PC-9 (cell line): ENCODE measurements around the gene DNAH6. TPM values are rescaled to one million over a fixed set of nuclear protein-coding genes. Genes with fewer than 3 reads are reported as not detected.

Experiments used
- BruUV-seq: library from RNA; stranded (reverse); fragments of 400-500 nt; replicated peaks from 2 replicates; lab custom pipeline; 2021; lab: Mats Ljungman, UMichigan
- CTCF ChIA-PET: fragments of 300-600 bp; sonication (Branson Sonifier 250); formaldehyde crosslinking; loops from one replicate; lab custom pipeline; 2022; ENCODE audit warnings: antibody characterized with exemption; lab: Charles Lee
- POLR2A ChIA-PET: fragments of 300-600 bp; sonication (Branson Sonifier 250); formaldehyde crosslinking; loops from one replicate; lab custom pipeline; 2022; ENCODE audit warnings: antibody characterized with exemption; ENCODE audit not compliant: unreplicated experiment; lab: Charles Lee
- DNase-seq, 2 experiments: peaks; one replicate each; pipeline versions ENCODE4 v3.0.0 to v3.0.0-alpha.2; 2015 to 2022; ENCODE audit warnings: mixed read lengths in 1 of 2
- H2AFZ ChIP-seq: fragments of 200-600 bp; sonication (generic); 2 replicates; pipeline ENCODE4 v1.8.1; 2017; ENCODE audit warnings: antibody characterized with exemption
- H3F3A ChIP-seq: fragments of 200-600 bp; sonication (generic); 2 replicates; pipeline ENCODE4 v1.8.1; 2017; ENCODE audit warnings: antibody characterized with exemption, mild to moderate bottlenecking, low read depth; ENCODE audit not compliant: insufficient read depth
- H3K27ac ChIP-seq: fragments of 200-600 bp; sonication (generic); 2 replicates; pipeline ENCODE4 v1.6.1; 2016; ENCODE audit warnings: mixed run types
- H3K27me3 ChIP-seq: fragments of 200-600 bp; sonication (generic); 2 replicates; pipeline ENCODE4 v1.6.1; 2016; ENCODE audit warnings: low read depth, mixed run types; ENCODE audit not compliant: insufficient read depth
- H3K36me3 ChIP-seq: fragments of 200-600 bp; sonication (generic); 2 replicates; pipeline ENCODE4 v1.6.1; 2016; ENCODE audit warnings: low read depth, mixed run types
- H3K4me1 ChIP-seq: fragments of 200-600 bp; sonication (generic); replicated peaks from 2 replicates; pipeline ENCODE4 v1.6.1; 2016; ENCODE audit warnings: mixed run types; ENCODE audit not compliant: insufficient read depth
- H3K4me2 ChIP-seq: fragments of 200-600 bp; sonication (generic); 2 replicates; pipeline ENCODE4 v1.6.1; 2017; ENCODE audit warnings: mixed run types
- H3K4me3 ChIP-seq: fragments of 200-600 bp; sonication (generic); 2 replicates; pipeline ENCODE4 v1.6.1; 2016; ENCODE audit warnings: mixed run types
- H3K79me2 ChIP-seq: fragments of 200-600 bp; sonication (generic); 2 replicates; pipeline ENCODE4 v1.6.1; 2017; ENCODE audit warnings: low read depth, mixed run types
- H3K9me2 ChIP-seq: fragments of 200-600 bp; sonication (generic); 2 replicates; pipeline ENCODE4 v1.8.1; 2017; ENCODE audit warnings: mild to moderate bottlenecking; ENCODE audit not compliant: insufficient read depth
- H3K9me3 ChIP-seq: fragments of 200-600 bp; sonication (generic); 2 replicates; pipeline ENCODE4 v1.8.1; 2016; ENCODE audit warnings: low read depth; ENCODE audit not compliant: insufficient read depth
- H4K20me1 ChIP-seq: fragments of 200-600 bp; sonication (generic); 2 replicates; pipeline ENCODE4 v1.8.1; 2017; ENCODE audit not compliant: insufficient read depth
- CTCF ChIP-seq: fragments of 200-600 bp; sonication (generic); conservative IDR thresholded peaks from 2 replicates; pipeline ENCODE4 v1.6.1; 2017; ENCODE audit warnings: mixed run types, antibody characterized with exemption, mild to moderate bottlenecking, moderate library complexity
- EZH2 ChIP-seq: fragments of 200-600 bp; sonication (generic); IDR thresholded peaks from 2 replicates; pipeline ENCODE4 v1.8.0; 2017; ENCODE audit warnings: antibody characterized with exemption, low read depth
- intact Hi-C: fragments of 100-400 bp; cut with micrococcal nuclease; formaldehyde crosslinking; loops from one replicate; pipeline ENCODE4 v1.10.0; 2022; ENCODE audit not compliant: unreplicated experiment
- total RNA-seq: library from RNA; stranded (reverse); gene quantifications from 2 replicates; pipeline ENCODE4 v1.2.3, GENCODE V29; 2021

Gene DNAH6
- total RNA-seq, 1 experiment from 2014 or later = not detected

DNA sequence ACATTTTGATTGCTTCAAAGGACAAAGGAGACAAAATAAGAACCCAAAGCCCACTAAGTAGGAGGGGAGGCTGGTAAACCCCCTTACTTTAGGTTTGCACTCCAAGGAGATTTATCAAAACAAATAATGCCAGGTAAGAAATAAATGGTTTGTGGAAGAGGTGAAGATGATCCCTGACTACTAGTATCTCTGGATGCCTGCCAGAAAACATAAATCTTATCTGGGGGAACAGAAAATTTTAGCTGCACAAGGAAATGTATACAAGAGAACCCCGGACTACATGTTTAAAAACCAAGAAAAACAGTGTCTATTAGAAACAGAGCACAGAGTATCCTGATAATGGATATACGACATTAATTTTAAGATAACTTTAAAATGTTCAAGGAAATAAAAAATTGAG, 250.5 kb downstream of the DNAH6 start:
- Histone ChIP-seq H3K4me3 (no peak overlapping the region), H2AFZ (no peak overlapping the region), H3F3A (no peaks in the 10 kb centered on the region), H3K9me2 (no peaks in the 10 kb centered on the region), H3K4me2 (no peak overlapping the region), H3K9me3 (no peaks in the 10 kb centered on the region), H3K27ac (no peak overlapping the region), H3K4me1 (no peaks in the 10 kb centered on the region), H3K27me3 (peaks cover 9% of the 10 kb centered on the region; the same call in 1 of the 2 replicates), H4K20me1 (no peaks in the 10 kb centered on the region), H3K79me2 (no peaks in the 10 kb centered on the region), H3K36me3 (no peaks in the 10 kb centered on the region)
- ChIA-PET CTCF (no interaction called here), POLR2A (no interaction called here)
- intact Hi-C loops = no loop called here
- TF ChIP-seq EZH2 (no peak), CTCF (no peak)
- no peak for DNase-seq
- no TSS peak for BruUV-seq

DNA sequence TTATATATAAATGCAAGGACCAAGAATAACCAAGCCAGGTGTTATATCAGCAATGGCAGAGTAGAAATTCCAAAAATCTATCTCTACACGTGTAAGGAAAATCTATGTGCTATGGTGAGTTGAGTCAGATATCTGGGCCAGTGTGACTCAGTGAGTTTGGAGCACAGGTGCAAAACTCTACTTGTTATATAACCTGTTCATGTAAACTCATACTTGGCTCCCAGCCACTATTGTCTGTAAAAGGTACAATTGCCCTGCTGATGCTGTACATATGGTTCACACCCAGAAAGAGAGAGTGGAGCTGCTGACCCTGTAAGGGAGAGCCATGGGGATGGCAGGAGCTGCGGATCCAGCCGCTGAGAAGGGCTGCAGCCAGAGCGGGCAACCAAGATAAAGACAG, 252.5 kb downstream of the DNAH6 start:
- Histone ChIP-seq H4K20me1 (no peaks in the 10 kb centered on the region), H3K9me2 (no peaks in the 10 kb centered on the region), H3K36me3 (no peaks in the 10 kb centered on the region), H3K79me2 (no peaks in the 10 kb centered on the region), H3K27ac (no peak overlapping the region), H3K4me2 (no peak overlapping the region), H3K4me1 (no peaks in the 10 kb centered on the region), H3F3A (no peaks in the 10 kb centered on the region), H2AFZ (no peak overlapping the region), H3K4me3 (no peak overlapping the region), H3K27me3 (peaks cover 9% of the 10 kb centered on the region; the same call in 1 of the 2 replicates), H3K9me3 (no peaks in the 10 kb centered on the region)
- BruUV-seq = no TSS peak
- no peak for DNase-seq
- intact Hi-C loops = no loop called here
- ChIA-PET POLR2A (no interaction called here), CTCF (no interaction called here)
- TF ChIP-seq EZH2 = no peak
- no peak for TF ChIP-seq CTCF

GRCh38 chr2:84770280-84770679, 254.0 kb downstream of the DNAH6 start:
- Histone ChIP-seq H3K36me3 (no peaks in the 10 kb centered on the region), H3K9me3 (no peaks in the 10 kb centered on the region), H2AFZ (no peak overlapping the region), H3K9me2 (no peaks in the 10 kb centered on the region), H3K4me1 (no peaks in the 10 kb centered on the region), H3K79me2 (no peaks in the 10 kb centered on the region), H3F3A (no peaks in the 10 kb centered on the region), H3K4me3 (no peak overlapping the region), H3K4me2 (no peak overlapping the region), H3K27ac (no peak overlapping the region), H4K20me1 (no peaks in the 10 kb centered on the region), H3K27me3 (peaks cover 6% of the 10 kb centered on the region; the same call in 1 of the 2 replicates)
- no TSS peak for BruUV-seq
- ChIA-PET CTCF (no interaction called here), POLR2A (no interaction called here)
- no peak for DNase-seq
- TF ChIP-seq CTCF = no peak
- intact Hi-C loops = no loop called here
